GM12878 (cell line): Measurements from ENCODE around the gene CHRNA9. TPM values are rescaled to one million over a fixed set of nuclear protein-coding genes. Genes with fewer than 3 reads are reported as not detected.
A peak's percentile ranks its signal among the peaks of the same experiment; 100 is the strongest.

Source experiments
- ATAC-seq: fragments of 200-7000 bp; cut with Tn5 transposase; 3 replicates; pipeline ENCODE4 v1.9.1; 2020; ENCODE audit warnings: mild to moderate bottlenecking, moderate library complexity
- BruUV-seq: library from RNA; stranded (reverse); fragments of 400-500 nt; replicated peaks from 2 replicates; lab custom pipeline; 2021; lab: Mats Ljungman, UMichigan
- CTCF ChIA-PET: fragments of 300-600 bp; sonication (Branson Sonifier 250); formaldehyde crosslinking; extraction: SDS; loops from one replicate; lab custom pipeline; 2021; ENCODE audit warnings: inconsistent platforms; lab: Yijun Ruan, JAX
- POLR2A ChIA-PET: fragments of 350-600 bp; formaldehyde crosslinking; extraction: SDS; loops from one replicate; lab custom pipeline; 2021; ENCODE audit warnings: inconsistent platforms; lab: Charles Lee
- RAD21 ChIA-PET: fragments of 300-600 bp; sonication (Branson Sonifier 250); formaldehyde crosslinking; loops from one replicate; lab custom pipeline; 2023; ENCODE audit warnings: antibody characterized with exemption; ENCODE audit not compliant: unreplicated experiment; lab: Charles Lee
- SMC1A ChIA-PET: fragments of 300-600 bp; sonication (Branson Sonifier 250); formaldehyde crosslinking; loops from one replicate; lab custom pipeline; 2023; ENCODE audit not compliant: unreplicated experiment, uncharacterized antibody; lab: Charles Lee
- DNase-seq: peaks from one replicate; pipeline ENCODE4 v3.0.0-alpha.2; 2011; ENCODE audit warnings: low read depth, low spot score
- FAIRE-seq: peaks from 3 replicates; lab custom pipeline; 2011; peaks lifted over from hg19 to GRCh38; lab: Jason Lieb, UNC
- H2AFZ ChIP-seq: 2 replicates; pipeline ENCODE4 v1.6.0; 2011; ENCODE audit warnings: low read depth, low read length, control low read depth; ENCODE audit not compliant: control insufficient read depth
- H3K27ac ChIP-seq: 2 replicates; pipeline ENCODE4 v1.5.1; 2011; ENCODE audit warnings: control low read depth; ENCODE audit not compliant: control insufficient read depth, insufficient read depth
- H3K27me3 ChIP-seq, 2 experiments: replicated peaks in 1 of 2; 2 replicates each; pipeline versions ENCODE4 v1.6.0 to v1.6.1; 2011; ENCODE audit warnings: low read length in 1 of 2; ENCODE audit not compliant: control insufficient read depth in 2 of 2, insufficient read depth in 2 of 2
- H3K36me3 ChIP-seq, 2 experiments: 2 replicates each; pipeline ENCODE4 v1.5.1; 2011; ENCODE audit warnings: low read length in 1 of 2; ENCODE audit not compliant: control insufficient read depth in 2 of 2, insufficient read depth in 2 of 2
- H3K4me1 ChIP-seq: 2 replicates; pipeline ENCODE4 v1.6.1; 2011; ENCODE audit warnings: mild to moderate bottlenecking, low read length, moderate library complexity, mixed read lengths; ENCODE audit not compliant: control insufficient read depth, insufficient read depth
- H3K4me2 ChIP-seq: 2 replicates; pipeline ENCODE4 v1.6.0; 2011; ENCODE audit warnings: control low read depth; ENCODE audit not compliant: control insufficient read depth, insufficient read depth
- H3K4me3 ChIP-seq: fragments of 200-600 bp; sonication (generic); 2 replicates; pipeline ENCODE4 v1.5.1; 2016
- H3K79me2 ChIP-seq: 2 replicates; pipeline ENCODE4 v1.6.0; 2011; ENCODE audit warnings: low read length; ENCODE audit not compliant: control insufficient read depth, insufficient read depth
- H3K9ac ChIP-seq: 2 replicates; pipeline ENCODE4 v1.8.0; 2011; ENCODE audit warnings: low read length, control low read depth, mixed read lengths; ENCODE audit not compliant: control insufficient read depth, insufficient read depth
- H3K9me3 ChIP-seq: replicated peaks from 3 replicates; pipeline ENCODE4 v1.5.1; 2011; ENCODE audit warnings: mild to moderate bottlenecking, low read length; ENCODE audit not compliant: control insufficient read depth, insufficient read depth
- H4K20me1 ChIP-seq: 2 replicates; pipeline ENCODE4 v1.6.0; 2011; ENCODE audit not compliant: control insufficient read depth, insufficient read depth
- CEBPB ChIP-seq, 2 experiments: fragments of 150-350 bp in 1 of 2; IDR thresholded peaks; 2 replicates each; pipeline ENCODE4 v1.6.1; 2012 to 2014; ENCODE audit warnings: low read depth in 2 of 2, low read length in 2 of 2, borderline replicate concordance in 1 of 2, inconsistent platforms in 1 of 2
- CTCF ChIP-seq, 3 experiments: IDR thresholded peaks in 2 of 3; conservative IDR thresholded peaks in 1 of 3; 2 replicates each; pipeline ENCODE4 v1.5.1; 2011; ENCODE audit warnings: low read depth in 3 of 3, low read length in 3 of 3, mild to moderate bottlenecking in 3 of 3, control low read depth in 2 of 3, moderate library complexity in 2 of 3, inconsistent platforms in 1 of 3, mixed read lengths in 1 of 3; ENCODE audit not compliant: control insufficient read depth in 2 of 3, insufficient read depth in 1 of 3; ENCODE audit errors: extremely low read depth in 1 of 3
- HDGF ChIP-seq: fragments of 450-650 bp; IDR thresholded peaks from 2 replicates; pipeline ENCODE4 v1.6.1; 2016; ENCODE audit warnings: antibody characterized with exemption
- MXI1 ChIP-seq: fragments of 150-350 bp; IDR thresholded peaks from 2 replicates; pipeline ENCODE4 v1.6.1; 2011; ENCODE audit warnings: low read depth, mild to moderate bottlenecking, inconsistent platforms, low read length, improper control_type of control experiment
- POLR2A ChIP-seq: IDR thresholded peaks from 2 replicates; pipeline ENCODE4 v1.6.1; 2011; ENCODE audit warnings: low read depth, mild to moderate bottlenecking, low read length
- RAD51 ChIP-seq: fragments of 450-650 bp; IDR thresholded peaks from 2 replicates; pipeline ENCODE4 v1.6.1; 2016; ENCODE audit warnings: moderate library complexity, mild to moderate bottlenecking, inconsistent platforms
- RBBP5 ChIP-seq: fragments of 200-600 bp; sonication (generic); conservative IDR thresholded peaks from 2 replicates; pipeline ENCODE4 v1.6.1; 2016
- RELA ChIP-seq: fragments of 450-650 bp; IDR thresholded peaks from 2 replicates; pipeline ENCODE4 v1.8.0; 2014; ENCODE audit warnings: borderline replicate concordance; ENCODE audit not compliant: partially characterized antibody
- SKIL ChIP-seq: fragments of 450-650 bp; IDR thresholded peaks from 2 replicates; pipeline ENCODE4 v1.6.1; 2017; ENCODE audit warnings: mild to moderate bottlenecking, low read depth, inconsistent platforms; ENCODE audit not compliant: poor library complexity, severe bottlenecking
- SREBF2 ChIP-seq: IDR thresholded peaks from 2 replicates; pipeline ENCODE4 v1.6.1; 2012; ENCODE audit warnings: mild to moderate bottlenecking, low read length
- SRF ChIP-seq, 2 experiments: IDR thresholded peaks; 2 replicates each; pipeline ENCODE4 v1.6.1; 2011; ENCODE audit warnings: low read depth in 2 of 2, low read length in 2 of 2, mild to moderate bottlenecking in 1 of 2, moderate library complexity in 1 of 2
- WRNIP1 ChIP-seq: IDR thresholded peaks from 2 replicates; pipeline ENCODE4 v1.6.1; 2011; ENCODE audit warnings: low read depth, low read length, improper control_type of control experiment, borderline replicate concordance
- ZNF384 ChIP-seq: IDR thresholded peaks from 2 replicates; pipeline ENCODE4 v1.6.1; 2012; ENCODE audit warnings: low read depth, mild to moderate bottlenecking, low read length, improper control_type of control experiment, borderline replicate concordance
- WGBS: methylation state at CpG from one replicate; pipeline ENCODE4 v1.1.6; 2016; ENCODE audit warnings: low lambda C conversion rate; ENCODE audit not compliant: insufficient replicate concordance, insufficient coverage; ENCODE audit errors: missing lambda C conversion rate; 5-methylcytosine and 5-hydroxymethylcytosine counted together
- in situ Hi-C: fragments of 300-500 bp; cut with MboI; formaldehyde crosslinking; loops from 9 replicates; pipeline ENCODE4 v1.14.3; 2018; ENCODE audit warnings: mixed read lengths
- intact Hi-C: fragments of 100-400 bp; cut with micrococcal nuclease; formaldehyde crosslinking; loops from one replicate; pipeline ENCODE4 v1.14.2; 2022; ENCODE audit not compliant: unreplicated experiment
- polyA plus RNA-seq, 11 experiments: library from polyadenylated mRNA; depleted of rRNA in 4 of 11; unstranded in 6 of 11; stranded (reverse) in 5 of 11; fragments of >200 nt; fragmentation: Nextera tagmentation in 4 of 11; fragmentation: Illumina TruSeq in 1 of 11; extraction: Ambion mirVana in 4 of 11; extraction: Trizol in 1 of 11; gene quantifications; 1 replicate in 1 of 11; 2 replicates in 10 of 11; pipeline versions ENCODE4 v1.2.1 to v1.2.3, GENCODE V29; 2011 to 2016; ENCODE audit warnings: inconsistent platforms in 2 of 11, missing spikeins in 2 of 11, low read depth in 1 of 11
- total RNA-seq, 4 experiments: library from RNA; depleted of rRNA in 3 of 4; stranded (reverse); fragments of >200 nt in 3 of 4; fragmentation: Illumina TruSeq in 1 of 4; extraction: Trizol in 1 of 4; gene quantifications; 2 replicates each; pipeline versions ENCODE4 v1.2.1 to v1.2.3, GENCODE V29; 2013 to 2021
- TF ChIP-seq, protein P1 (sequence below): IDR thresholded peaks from 2 replicates; pipeline ENCODE4 v1.6.1; 2012; ENCODE audit warnings: mild to moderate bottlenecking, low read depth, low read length

The CHRNA9 gene
- total and polyA plus RNA-seq, 10 of the 15 experiments (the other 5 are each of a cell fraction or from before 2014, with no cell fraction given) = 0.05 to 0.09 (median 0.08) TPM; not detected in 7

DNA sequence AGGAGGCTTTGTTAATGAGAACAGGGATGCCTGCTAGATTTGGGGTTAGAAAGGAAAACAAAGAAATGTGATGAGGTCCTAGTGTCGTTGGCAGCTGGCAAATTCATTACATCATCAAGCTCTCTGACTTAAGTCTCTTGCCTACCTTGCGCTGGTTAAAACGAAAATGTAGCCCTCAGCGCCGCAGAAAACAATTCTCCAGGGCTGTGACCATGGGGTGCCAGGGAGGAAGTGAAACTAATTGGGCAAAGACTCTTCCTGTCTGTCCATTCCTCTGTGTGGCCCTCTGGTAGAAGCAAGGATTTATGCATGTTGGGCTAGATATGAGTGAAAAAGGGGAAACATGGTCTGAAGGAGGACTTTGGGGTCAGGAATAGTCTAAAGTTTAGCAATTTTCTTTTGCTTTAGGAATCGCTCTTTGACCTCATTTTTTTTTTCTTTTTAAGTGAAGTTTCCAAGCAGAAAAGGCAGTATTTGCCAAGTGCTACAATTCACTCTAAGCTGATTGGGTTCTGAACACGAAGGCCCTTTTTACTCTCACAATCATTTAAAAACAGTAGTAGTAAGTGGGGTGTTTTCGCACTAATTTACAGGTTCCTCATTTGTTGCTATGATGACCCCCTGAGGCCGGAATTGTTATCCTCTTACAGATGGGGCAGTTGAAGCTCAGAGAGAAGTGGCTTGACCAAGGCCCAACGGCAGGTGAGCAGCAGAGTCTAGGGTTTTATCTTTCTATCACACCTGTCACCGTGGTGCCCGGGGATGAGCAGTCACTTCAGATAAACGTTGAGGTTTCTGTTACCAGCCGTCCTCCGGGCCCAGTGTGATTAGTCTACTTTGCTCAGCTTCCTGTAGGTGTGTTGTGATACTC is 27.3 kb upstream of the CHRNA9 start:
- POLR2A ChIA-PET = interaction anchor here (0.8 to 3.8 kb wide), 16 partner anchors 9 to 250 kb away, joined by 3 to 24 read pairs (median 10); partner anchors contain the start of genes N4BP2 and RHOH
- H3K9ac ChIP-seq = peak overlapping the region; percentile 58
- in situ Hi-C loops (loop anchor here (5.0 kb wide), 1 partner anchor 106 kb away; no protein-coding TSS in a partner anchor), intact Hi-C loops (loop anchor here (1.0 to 5.0 kb wide), 4 partner anchors 61 to 331 kb away; partner anchors contain the start of genes N4BP2 and PDS5A)
- peak overlapping the region; percentile 35 for H3K4me3 ChIP-seq
- WGBS = 2% methylated on average over 15 of the region's 15 CpGs
- FAIRE-seq (no peak), DNase-seq (peak; percentile 84), ATAC-seq (peak; percentile 53)
- RAD21 ChIA-PET = interaction anchor here (0.6 to 10.7 kb wide), 34 partner anchors 9 to 411 kb away, joined by 3 to 356 read pairs (median 5); partner anchors contain the start of genes N4BP2 and RHOH
- H4K20me1 ChIP-seq = no peaks in the 10 kb centered on the region
- no peaks in the 10 kb centered on the region; the same call in 2 of the 3 replicates for H3K9me3 ChIP-seq
- no peaks in the 10 kb centered on the region for H3K36me3 ChIP-seq
- BruUV-seq = TSS peak; percentile 86
- peaks cover 14% of the 10 kb centered on the region for H3K79me2 ChIP-seq
- peak overlapping the region; percentile 49 for H2AFZ ChIP-seq
- no peaks in the 10 kb centered on the region for H3K27me3 ChIP-seq
- peak overlapping the region; percentile 93 for H3K4me2 ChIP-seq
- peaks cover 65% of the 10 kb centered on the region for H3K4me1 ChIP-seq
- CTCF ChIA-PET = interaction anchor here (0.7 to 7.4 kb wide), 24 partner anchors 10 to 422 kb away, joined by 3 to 121 read pairs (median 6); partner anchors contain the start of genes N4BP2 and RHOH
- H3K27ac ChIP-seq = peak overlapping the region; percentile 76
- SMC1A ChIA-PET = interaction anchor here (0.7 to 11.1 kb wide), 23 partner anchors 9 to 412 kb away, joined by 3 to 374 read pairs (median 7); partner anchors contain the start of genes N4BP2 and RHOH
- TF ChIP-seq CTCF (IDR thresholded peaks at IDR 0.05 in 2 of 3, conservative IDR thresholded peaks at IDR 0.05 in 1 of 3; ENCODE audit: control insufficient read depth in 2 of 3, extremely low read depth in 1 of 3, insufficient read depth in 1 of 3, low read depth in 3 of 3, low read length in 3 of 3) (peak in 2 of 3 experiments; percentile 8 to 26; a peak in 2 of 6 replicates), WRNIP1 (peak; percentile 92; the same call in 1 of the 2 replicates), CEBPB (IDR thresholded peaks at IDR 0.05; ENCODE audit: borderline replicate concordance in 1 of 2, low read depth in 2 of 2, low read length in 2 of 2) (no peak), SREBF2 (no peak), MXI1 (peak; percentile 0; the same call in 1 of the 2 replicates), RAD51 (no peak), HDGF (peak; percentile 11; the same call in 1 of the 2 replicates), POLR2A (peak; percentile 28; the same call in 1 of the 2 replicates), RBBP5 (no peak), SKIL (peak; percentile 66), ZNF384 (no peak; the same call in 1 of the 2 replicates), SRF (IDR thresholded peaks at IDR 0.05; ENCODE audit: low read depth in 2 of 2, low read length in 2 of 2) (no peak), RELA (no peak)
- TF ChIP-seq, protein P1, sequence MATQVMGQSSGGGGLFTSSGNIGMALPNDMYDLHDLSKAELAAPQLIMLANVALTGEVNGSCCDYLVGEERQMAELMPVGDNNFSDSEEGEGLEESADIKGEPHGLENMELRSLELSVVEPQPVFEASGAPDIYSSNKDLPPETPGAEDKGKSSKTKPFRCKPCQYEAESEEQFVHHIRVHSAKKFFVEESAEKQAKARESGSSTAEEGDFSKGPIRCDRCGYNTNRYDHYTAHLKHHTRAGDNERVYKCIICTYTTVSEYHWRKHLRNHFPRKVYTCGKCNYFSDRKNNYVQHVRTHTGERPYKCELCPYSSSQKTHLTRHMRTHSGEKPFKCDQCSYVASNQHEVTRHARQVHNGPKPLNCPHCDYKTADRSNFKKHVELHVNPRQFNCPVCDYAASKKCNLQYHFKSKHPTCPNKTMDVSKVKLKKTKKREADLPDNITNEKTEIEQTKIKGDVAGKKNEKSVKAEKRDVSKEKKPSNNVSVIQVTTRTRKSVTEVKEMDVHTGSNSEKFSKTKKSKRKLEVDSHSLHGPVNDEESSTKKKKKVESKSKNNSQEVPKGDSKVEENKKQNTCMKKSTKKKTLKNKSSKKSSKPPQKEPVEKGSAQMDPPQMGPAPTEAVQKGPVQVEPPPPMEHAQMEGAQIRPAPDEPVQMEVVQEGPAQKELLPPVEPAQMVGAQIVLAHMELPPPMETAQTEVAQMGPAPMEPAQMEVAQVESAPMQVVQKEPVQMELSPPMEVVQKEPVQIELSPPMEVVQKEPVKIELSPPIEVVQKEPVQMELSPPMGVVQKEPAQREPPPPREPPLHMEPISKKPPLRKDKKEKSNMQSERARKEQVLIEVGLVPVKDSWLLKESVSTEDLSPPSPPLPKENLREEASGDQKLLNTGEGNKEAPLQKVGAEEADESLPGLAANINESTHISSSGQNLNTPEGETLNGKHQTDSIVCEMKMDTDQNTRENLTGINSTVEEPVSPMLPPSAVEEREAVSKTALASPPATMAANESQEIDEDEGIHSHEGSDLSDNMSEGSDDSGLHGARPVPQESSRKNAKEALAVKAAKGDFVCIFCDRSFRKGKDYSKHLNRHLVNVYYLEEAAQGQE = no peak
